HG02763 (cell line): Measurements from ENCODE around the gene CHMP5.

Experiments
- ATAC-seq: cut with Tn5 transposase; IDR thresholded peaks from one replicate; pipeline ENCODE4 v1.9.1; 2021; ENCODE audit warnings: mild to moderate bottlenecking, moderate library complexity; ENCODE audit not compliant: unreplicated experiment

The CHMP5 gene

GRCh38 chr9:33273266-33273971, 8.6 kb downstream of the CHMP5 start:
- no peak for ATAC-seq

- no peak for ATAC-seq
Observed at GRCh38 chr9:33273972-33274328, 9.1 kb downstream of the CHMP5 start.

GRCh38 chr9:33277484-33277883, 12.6 kb downstream of the CHMP5 start:
- ATAC-seq, result no peak

- no peak for ATAC-seq
Observed at GRCh38 chr9:33285502-33285901, 20.7 kb downstream of the CHMP5 start.

GRCh38 chr9:33287087-33287490, 22.2 kb downstream of the CHMP5 start:
- ATAC-seq, result no peak

GRCh38 chr9:33288235-33288634, 23.4 kb downstream of the CHMP5 start:
- ATAC-seq, result no peak

- ATAC-seq, result no peak
Observed at GRCh38 chr9:33288828-33289483, 24.1 kb downstream of the CHMP5 start.

GRCh38 chr9:33289496-33289895, 24.6 kb downstream of the CHMP5 start:
- no peak for ATAC-seq

GRCh38 chr9:33289936-33290246, 25.0 kb downstream of the CHMP5 start:
- ATAC-seq, result no peak

- ATAC-seq, result peak; percentile 91
Observed at GRCh38 chr9:33290247-33291030, 25.6 kb downstream of the CHMP5 start, which contains the start of gene NFX1. Gene NFX1 (plus strand): TSS chr9:33290516. CDS start chr9:33290573, 57 bp downstream.

- ATAC-seq, result no peak
Observed at GRCh38 chr9:33291031-33291397, 26.2 kb downstream of the CHMP5 start.

GRCh38 chr9:33291901-33292300, 27.1 kb downstream of the CHMP5 start:
- no peak for ATAC-seq

- no peak for ATAC-seq
Observed at GRCh38 chr9:33293782-33294181, 28.9 kb downstream of the CHMP5 start.

- ATAC-seq, result no peak
Observed at GRCh38 chr9:33294670-33295432, 30.0 kb downstream of the CHMP5 start.

GRCh38 chr9:33295571-33295970, 30.7 kb downstream of the CHMP5 start:
- ATAC-seq, result no peak

GRCh38 chr9:33297432-33297831, 32.6 kb downstream of the CHMP5 start:
- ATAC-seq, result peak; percentile 86

- ATAC-seq, result no peak
Observed at GRCh38 chr9:33300546-33300945, 35.7 kb downstream of the CHMP5 start.

GRCh38 chr9:33304362-33304761, 39.5 kb downstream of the CHMP5 start:
- ATAC-seq, result no peak

- ATAC-seq, result no peak
Observed at GRCh38 chr9:33306037-33306436, 41.2 kb downstream of the CHMP5 start.

GRCh38 chr9:33307067-33307466, 42.2 kb downstream of the CHMP5 start:
- ATAC-seq, result no peak

- ATAC-seq, result no peak
Observed at GRCh38 chr9:33309903-33310302, 45.1 kb downstream of the CHMP5 start.
